NCI-H774 (cell line): ENCODE data around the gene SNAP91.
"Not testable (repeated sequence)": the region's sequence is repeated elsewhere in the genome, so short reads cannot be mapped to it uniquely, and the experiment has no call there.

Source experiments
- DNase-seq: peaks from one replicate; lab custom pipeline; 2025; lab: John Stamatoyannopoulos, UW

Gene SNAP91

DNA sequence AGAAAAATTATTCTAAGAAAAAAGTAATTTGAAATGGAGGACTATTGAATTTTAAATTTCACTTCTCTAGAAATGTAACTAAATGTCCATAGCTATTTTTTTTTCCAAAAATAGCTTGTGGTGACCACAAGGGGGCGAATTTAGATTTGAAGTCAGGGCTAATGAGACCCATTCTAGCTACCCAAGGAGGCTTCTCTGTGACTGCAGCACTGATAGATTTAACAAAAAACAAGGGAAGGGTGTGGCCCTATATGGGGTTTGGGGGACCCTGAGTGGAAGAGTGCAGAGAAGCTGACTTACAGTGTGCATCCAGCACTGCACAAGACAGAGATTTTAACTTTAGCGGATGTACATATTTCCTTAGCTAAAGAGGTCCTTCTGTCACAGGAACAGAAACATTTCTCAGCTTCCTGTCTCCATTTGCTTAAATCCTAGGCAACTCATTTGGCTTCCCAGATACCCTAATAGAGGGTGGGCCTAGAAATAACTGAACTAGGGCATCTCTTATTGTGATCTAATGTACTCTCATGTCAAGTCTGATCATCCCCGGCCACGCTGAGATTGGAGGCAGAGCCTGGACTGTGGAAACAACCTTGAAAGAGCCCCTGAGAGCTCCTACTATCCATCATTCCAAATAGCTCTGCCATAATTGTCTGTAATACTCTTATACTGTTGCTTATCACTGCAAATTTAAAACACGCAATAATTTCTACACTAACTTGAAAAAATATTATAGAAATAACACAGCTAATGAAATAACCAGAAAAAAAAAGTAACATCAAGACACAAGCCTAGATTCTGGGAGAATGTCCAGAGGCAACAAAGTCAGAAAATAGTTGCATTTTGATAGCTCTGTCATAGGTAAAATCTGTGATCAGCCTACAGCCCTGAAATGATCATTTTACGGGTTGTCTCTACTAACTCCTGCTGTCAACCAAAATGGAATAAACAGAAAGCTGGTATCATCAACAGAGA is 93.6 kb downstream of the SNAP91 start:
- peak; percentile 67 for DNase-seq

DNA sequence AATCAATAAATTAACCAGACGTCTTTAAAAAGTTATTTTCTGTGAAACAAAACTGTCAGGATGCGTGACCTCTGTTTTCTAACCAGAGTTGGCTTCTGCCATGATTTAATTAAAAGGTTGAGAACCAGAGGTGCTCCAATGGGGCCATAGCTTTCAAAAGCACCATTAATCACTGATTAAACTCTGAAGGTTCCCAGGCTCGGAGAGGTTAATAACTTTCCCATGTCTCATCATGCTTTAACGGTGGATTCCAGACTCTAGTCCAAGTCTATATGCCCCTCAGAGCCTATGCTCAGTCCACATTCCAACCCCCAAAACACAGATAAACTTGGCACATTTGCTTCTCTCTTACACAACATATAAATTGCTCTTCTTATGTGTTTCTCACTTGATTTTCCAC is 95.5 kb downstream of the SNAP91 start:
- no peak for DNase-seq

DNA sequence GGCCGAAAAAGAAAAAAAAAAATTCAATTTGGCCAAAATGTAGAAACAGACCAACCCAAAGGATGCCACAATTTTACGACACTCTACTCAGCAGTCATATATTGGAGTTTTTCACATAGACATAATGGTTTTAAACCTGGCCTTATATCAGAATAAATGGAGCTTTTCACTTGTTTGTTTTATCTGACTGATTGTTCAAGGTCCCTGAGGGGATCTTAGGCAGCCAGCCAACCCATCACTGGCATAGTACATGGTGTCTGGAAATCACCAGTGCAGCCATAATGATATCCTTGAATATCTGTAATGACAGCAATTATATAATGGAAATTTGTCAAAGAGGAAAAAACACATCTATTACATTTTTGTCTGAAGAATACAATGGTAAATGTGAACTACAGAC is 99.7 kb downstream of the SNAP91 start:
- DNase-seq = no peak

DNA sequence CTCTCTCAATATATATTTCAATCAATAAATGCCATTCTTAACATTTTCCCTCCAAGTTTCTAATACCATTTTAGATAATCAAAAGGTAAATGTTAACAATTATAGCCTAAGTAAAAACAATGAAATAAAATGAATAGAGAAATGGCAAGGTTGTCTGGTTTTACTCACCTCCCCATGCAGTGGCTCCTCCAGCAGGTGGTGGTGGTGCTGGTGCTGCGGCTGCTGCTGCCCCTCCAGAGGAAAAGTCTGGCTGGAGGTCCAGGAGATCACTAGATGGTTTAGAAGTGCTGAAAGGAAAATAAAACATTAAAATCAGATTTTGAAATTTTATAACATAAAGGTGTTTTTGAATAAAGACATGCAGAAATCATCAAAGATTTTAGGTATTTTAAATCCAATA is 103.4 kb downstream of the SNAP91 start:
- DNase-seq = no peak

DNA sequence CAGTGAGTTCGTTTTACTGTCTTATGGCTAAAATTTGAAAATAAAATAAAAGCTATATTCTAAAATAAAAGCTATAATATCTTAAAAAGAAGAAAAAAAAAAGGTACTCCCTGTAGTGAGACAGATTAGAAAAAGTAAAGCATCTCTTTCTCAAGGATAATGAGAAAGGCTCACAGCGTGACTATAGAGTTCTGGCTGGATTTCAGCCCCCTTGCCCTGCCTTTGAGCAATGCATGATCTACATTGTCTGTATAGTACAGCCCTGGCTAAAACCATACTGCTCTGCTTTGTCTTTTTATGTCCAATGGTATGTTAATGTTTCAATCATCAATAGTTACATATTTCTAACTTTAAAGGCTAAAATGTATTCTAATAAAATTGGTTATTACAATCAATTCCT is 105.3 kb downstream of the SNAP91 start:
- DNase-seq = no peak

DNA sequence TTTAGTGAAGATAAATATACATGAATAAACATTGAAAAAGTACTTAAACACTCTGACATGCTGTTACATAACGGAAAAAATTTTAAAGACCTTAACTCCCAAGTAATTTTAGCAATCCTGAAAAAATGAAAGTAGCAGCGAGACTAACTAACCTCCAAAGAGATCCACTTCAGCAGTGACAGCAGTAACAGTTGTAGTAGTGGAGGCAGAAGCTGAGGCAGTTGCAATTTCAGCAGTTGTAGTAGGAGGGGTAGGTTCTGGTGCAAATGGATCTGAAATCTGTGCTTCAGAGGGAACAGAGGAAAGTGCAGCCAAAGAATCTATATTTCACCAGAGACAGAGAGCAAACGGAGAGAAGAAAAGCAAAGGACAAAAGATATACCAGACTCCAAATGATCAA is 107.8 kb downstream of the SNAP91 start:
- no peak for DNase-seq

DNA sequence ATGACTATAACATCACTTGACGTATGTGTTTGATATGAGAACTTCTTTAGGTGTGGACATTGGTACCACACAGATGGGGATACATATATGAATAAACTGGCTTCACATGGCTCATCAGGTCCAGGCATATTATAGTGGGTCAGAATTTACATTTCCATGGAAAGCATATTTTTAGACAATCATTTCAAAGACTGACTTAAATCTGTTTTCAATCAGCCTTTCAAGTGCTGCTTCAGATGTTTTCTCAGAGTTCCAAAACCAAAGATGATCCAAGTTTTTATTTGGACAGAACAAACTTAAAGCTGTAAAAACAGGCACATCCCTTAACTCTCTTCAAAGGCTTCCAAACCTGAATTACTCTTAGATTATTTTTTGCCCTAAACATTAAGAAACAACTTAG is 108.4 kb downstream of the SNAP91 start:
- DNase-seq = no peak

DNA sequence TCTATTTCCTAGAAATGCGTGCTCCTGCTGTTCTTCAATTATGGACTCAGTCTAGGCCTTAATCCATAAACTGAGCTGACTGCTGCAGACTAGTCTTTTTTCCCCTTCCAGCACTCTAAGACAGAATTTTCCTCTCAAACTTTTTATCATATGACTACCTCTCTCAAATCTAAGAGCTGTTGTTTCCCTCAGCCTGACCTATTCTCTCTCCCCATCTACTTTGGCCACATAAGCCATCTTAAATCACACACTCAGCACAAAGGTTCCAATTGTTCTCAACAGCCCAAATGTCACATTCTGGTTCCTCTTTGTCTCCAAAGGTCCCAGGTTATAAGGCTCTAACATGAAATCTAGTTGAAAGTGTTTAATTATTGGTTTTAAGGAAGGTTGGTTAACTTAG is 111.4 kb downstream of the SNAP91 start:
- no peak for DNase-seq

DNA sequence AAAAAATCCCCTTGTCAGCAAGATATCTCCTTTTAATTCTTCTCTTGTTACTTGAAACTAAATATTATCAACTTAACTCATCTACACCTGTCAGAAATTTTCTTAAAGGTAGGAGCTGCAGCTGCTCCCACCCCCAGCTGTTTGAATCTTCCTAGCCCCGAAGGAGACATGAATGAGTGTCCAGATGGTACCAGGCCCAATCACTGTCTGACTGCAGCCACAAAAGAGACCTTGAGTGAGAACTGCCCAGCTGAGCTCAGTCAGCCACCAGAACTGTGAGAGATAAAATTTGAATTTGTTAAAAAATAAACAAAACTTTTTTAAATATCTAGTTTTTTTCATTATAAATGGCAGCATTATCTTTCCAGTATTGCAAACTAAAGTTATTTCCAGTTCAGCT is 111.8 kb downstream of the SNAP91 start:
- no peak for DNase-seq

DNA sequence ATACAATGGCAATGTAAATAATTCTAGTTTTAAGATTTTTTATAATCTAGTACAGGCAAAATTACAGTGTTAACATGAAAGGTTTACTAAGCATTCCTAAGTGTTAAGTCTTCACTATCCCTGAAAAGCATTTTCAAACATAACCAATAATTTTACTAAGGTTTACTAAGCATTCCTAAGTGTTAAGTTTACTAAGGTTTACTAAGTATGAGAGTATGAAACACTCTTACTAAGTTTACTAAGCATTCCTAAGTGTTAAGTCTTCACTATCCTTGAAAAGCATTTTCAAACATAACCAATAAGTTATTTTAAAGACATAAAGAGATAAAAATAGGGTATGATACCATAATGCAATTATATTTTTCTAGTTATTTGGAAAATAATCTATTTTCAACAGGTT is 114.0 kb downstream of the SNAP91 start:
- DNase-seq = no peak

DNA sequence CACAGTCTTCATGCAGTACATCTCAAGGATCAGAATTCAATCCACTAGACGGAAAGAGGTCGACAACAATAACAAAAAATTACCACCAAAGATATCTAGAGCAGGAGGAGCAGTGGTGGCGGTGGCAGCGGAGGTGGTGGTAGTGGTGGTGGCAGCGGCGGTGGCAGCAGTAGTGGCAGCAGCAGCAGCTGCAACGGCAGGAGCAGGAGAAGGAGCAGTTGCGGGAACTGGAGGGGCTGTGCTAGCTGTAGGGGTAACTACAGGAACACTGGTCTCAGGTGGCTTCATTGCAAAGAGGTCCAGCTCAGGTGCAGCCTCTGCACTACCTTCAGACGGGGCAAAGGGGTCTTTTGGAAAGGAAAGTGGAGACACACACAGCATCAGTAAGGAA is 115.5 kb downstream of the SNAP91 start:
- DNase-seq = no peak

DNA sequence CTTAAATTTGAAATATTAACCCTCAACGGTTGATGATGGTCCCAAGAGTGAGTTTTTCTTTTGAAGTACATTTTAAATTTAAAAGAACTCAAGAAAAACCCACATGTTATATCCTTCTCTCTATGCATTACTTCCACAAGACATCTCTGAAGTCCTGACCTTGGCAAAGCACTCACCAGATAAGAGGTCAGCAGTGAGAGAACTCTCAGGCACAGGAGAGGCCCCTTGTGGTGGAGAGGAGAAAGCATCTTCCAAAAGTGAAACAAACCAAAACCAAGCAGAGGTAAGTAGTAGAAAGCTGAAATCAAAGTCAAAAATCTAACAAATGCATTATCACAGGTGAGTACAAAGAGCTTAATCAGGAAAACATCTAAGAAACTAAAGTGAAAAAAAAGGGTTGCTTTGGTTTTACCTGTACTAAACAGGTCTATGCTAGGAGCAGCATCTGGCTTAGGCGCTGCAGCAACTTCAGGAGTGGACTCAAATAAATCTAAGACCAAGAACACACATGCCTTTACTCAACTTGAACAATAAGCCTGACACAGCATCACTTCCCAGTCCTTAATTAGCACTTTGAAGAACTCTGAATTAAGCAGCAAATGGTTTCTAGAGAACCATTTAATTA is 116.0 kb downstream of the SNAP91 start:
- DNase-seq = no peak

DNA sequence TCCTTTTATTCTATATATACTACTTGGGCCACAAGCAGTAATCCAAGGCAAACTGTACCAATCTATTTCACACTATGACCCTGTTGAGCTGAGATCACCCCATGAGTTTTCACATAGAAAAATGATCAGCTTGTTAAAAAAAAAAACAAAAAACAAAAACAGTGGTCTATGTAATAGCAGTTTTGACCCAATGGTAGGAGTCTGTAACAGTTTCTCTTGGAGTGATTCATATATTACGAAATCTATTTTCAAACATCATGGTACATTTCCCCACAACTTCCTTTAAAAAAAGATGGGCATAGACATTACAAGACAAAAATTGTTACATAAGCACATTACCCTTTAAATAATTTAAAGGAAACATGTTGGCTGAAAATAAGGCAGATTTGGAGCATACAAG is 118.5 kb downstream of the SNAP91 start:
- DNase-seq = no peak

DNA sequence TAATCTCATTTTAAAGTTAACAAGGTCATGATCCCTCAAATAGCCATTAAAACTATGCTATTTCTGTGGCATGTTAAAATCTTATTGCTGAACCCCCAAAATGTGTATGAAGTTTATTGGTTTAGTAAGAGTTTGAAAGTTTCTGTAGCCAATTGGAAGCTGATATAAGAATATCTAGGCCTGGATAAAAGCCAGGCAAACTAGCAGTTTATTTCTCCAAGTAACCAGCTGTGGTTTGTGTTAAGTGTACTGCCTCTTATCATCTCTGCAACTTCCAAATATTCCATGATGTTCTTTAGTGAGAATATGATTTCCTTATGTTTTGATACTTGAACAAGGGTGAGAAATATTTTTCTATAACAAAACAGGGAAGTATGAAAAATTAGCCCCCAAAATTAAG is 119.8 kb downstream of the SNAP91 start:
- DNase-seq = no peak

DNA sequence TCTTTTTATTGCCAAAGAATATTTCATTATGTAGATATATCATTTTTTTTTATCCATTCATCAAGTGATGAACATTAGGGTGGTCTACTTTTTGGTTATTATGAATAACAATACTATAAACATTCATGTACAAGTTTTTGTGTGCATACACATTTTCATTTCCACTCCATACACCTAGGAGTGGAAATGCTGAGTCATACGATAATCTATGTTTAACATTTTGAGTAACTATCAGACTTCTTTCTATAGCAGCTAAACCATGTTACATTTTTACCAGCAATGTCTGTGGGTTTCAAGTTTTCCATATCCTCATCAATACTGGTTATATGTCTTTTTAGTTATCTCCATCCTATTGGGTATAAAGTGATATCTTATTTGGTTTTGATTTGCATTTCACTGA is 130.8 kb downstream of the SNAP91 start:
- DNase-seq = no peak

DNA sequence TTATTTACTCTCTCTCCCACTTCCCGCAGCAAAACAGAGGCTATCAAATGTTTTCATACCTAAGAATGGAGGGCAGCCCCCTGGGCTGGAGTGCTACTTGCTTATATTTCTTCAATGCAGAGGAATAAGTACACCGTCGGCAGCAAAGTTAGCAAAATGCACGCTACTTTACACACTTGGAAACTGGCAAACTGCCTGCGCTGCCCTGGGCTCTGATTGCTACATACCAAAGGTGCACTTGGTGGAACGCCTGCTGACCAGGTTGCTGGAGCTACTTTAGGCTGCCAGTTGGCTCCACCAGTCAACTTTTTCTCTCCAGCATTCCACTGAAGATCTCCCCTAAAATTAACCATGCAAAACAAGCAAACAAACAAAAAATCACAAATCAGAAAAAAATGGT is 134.1 kb downstream of the SNAP91 start:
- DNase-seq = no peak

DNA sequence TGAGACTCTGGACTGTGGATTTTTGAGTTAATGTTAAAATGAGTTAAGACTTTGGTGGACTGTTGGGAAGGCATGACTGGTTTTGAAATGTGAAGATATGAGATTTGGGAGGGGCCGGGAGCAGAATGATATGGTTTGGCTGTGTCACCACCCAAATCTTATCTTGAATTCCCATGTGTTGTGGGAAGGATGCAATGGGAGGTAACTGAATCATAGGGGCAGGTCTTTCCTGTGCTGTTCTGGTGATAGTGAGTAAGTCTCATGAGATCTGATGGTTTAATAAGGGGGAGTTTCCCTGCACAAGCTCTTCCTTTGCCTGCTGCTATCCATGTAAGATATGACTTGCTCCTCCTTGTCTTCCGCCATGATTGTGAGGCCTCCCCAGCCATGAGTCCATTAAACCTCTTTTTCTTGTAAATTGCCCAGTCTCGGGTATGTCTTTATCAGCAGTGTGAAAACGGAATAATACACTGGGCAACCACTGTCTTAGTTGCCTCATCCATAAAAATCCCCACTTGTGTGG is 137.2 kb downstream of the SNAP91 start:
- DNase-seq = not testable (repeated sequence)

DNA sequence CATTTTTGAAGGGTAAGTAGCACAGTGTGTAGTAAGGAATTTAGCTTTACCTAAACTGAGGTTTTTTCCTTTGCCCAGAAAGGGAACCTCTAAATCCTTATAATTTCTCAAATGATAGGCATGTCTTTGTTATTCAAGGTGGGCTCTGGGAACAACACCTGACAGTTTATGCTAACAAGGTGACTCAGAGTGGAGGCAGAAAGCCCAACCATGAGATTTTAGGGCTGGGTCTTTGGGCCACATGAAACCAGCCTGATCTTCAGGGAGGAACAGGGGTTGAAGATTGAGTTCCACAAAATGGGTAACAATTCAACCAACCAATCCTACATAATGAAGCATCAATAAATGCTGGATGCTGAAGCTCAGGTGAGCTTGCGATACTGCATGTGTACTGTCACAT is 149.9 kb downstream of the SNAP91 start:
- no peak for DNase-seq

DNA sequence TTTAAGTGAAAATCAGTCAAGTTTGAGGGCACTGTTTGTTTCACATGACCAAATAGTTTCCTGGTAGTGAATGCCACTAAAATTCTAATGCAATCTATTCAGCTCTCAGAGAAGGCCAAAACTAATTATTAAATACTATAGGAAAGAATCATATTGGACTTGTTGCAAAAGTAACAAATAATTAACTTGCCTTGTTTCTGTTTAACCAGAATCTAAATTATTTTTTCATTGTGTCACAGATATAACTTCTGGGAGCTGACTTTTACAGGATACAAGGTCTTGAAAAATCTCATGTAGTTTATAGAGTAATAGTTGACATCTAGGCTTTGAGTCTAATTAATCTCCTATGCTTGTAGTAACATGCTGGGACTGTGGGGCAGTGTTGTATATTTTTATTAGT is 152.0 kb downstream of the SNAP91 start:
- no peak for DNase-seq

DNA sequence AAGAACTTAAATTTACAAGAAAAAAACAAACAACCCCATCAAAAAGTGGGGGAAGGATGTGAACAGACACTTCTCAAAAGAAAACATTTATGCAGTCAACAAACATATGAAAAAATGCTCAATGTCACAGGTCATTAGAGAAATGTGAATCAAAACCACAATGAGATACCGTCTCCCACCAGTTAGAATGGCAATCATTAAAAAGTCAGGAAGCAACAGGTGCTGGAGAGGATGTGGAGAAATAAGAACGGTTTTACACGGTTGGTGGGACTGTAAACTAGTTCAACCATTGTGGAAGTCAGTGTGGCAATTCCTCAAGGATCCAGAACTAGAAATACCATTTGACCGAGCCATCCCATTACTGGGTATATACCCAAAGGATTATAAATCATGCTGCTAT is 157.2 kb downstream of the SNAP91 start:
- DNase-seq = not testable (repeated sequence)

DNA sequence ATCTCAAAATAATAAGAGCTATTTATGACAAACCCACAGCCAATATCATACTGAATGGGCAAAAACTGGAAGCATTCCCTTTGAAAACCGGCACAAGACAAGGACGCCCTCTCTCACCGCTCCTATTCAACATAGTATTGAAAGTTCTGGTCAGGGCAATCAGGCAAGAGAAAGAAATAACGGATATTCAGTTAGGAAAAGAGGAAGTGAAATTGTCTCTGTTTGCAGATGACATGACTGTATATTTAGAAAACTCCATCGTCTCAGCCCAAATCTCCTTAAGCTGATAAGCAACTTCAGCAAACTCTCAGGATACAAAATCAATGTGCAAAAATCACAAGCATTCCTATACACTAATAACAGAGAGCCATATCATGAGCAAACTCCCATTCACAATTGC is 158.4 kb downstream of the SNAP91 start:
- DNase-seq = not testable (repeated sequence)

DNA sequence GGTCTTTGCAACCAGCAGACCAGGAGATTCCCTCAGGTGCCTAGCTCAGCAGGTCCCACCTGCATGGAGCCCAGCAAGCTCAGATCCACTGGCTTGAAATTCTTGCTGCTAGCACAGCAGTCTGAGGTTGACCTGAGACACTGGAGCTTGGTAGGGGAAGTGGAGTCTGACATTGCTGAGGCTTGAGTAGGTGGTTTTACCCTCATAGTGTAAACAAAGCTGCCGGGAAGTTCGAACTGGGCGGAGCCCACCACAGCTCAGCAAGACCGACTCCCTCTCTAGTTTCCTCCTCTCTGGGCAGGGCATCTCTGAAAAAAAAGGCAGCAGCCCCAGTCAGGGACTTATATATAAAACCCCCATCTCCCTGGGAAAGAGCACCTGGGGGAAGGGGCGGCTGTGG is 162.3 kb downstream of the SNAP91 start:
- DNase-seq = no peak

DNA sequence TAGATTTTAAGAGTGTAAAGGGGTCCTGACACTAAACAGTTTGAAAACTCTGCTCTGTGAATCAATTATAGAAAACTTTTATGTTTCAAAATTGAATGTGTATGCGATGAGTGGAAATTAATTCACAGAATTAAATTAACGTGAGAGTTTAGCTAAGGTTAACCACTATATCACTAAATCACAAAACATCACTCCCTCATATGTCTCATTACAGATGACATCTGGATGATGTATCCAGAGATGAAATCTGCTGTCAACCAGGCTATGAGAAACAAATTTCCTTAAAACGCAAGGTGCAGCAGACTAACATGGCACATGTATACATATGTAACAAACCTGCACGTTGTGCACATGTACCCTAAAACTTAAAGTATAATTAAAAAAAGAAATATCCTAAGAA is 169.2 kb downstream of the SNAP91 start:
- DNase-seq = no peak
